ENCODE data around the gene ATMIN.

ATMIN gene

DNA sequence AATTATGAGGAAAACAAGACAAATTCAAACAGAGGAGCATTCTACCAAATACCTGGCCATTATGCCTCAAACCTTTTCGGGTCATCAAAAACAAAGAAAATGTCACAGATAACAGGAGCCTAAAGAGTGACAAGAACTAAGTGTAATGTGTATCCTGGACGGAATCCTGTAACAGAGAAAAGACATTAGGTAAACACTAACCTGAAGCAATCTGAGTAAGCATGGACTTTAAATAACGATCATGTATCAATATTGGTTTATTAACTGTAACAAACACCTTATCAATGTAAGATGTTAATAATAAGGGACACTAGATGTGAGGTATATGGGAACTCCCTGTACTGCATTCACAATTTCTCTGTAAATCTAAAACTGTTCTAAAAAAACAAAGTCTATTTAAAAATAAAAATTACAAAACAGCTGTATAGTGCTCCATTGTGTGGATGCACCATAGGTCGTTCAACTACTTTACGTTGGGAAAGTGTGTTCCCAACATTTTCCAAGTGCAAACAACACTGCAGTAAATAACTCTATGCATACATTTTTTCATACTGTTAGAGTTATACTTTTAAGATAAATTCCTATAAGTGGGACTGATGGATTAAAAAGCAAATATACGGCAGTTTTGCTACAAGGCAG, 43.7 kb upstream of the ATMIN start:
- no peak overlapping the region for H2AFZ ChIP-seq (ENCODE audit: low read length)
- no peaks in the 10 kb centered on the region for H3K9me3 ChIP-seq (ENCODE audit: insufficient read depth, low read depth, low read length)
- H3K4me1 ChIP-seq (ENCODE audit: insufficient read depth, low read length, poor library complexity, severe bottlenecking): peaks cover 8% of the 10 kb centered on the region
- H3K79me2 ChIP-seq (ENCODE audit: insufficient read depth, low read length): peaks cover 85% of the 10 kb centered on the region
- H3K36me3 ChIP-seq (ENCODE audit: insufficient read depth, low read length): peaks cover 28% of the 10 kb centered on the region; the same call in 1 of the 2 replicates
- H3K9me2 ChIP-seq (replicated peaks; ENCODE audit: low read depth, low read length): no peaks in the 10 kb centered on the region
- no peak overlapping the region for H3K4me2 ChIP-seq (ENCODE audit: low read depth, low read length, poor library complexity, severe bottlenecking)
- no peak overlapping the region for H3K4me3 ChIP-seq (ENCODE audit: low read length, poor library complexity, severe bottlenecking)
- H4K20me1 ChIP-seq (ENCODE audit: insufficient read depth, low read length, poor library complexity, severe bottlenecking): peaks cover 8% of the 10 kb centered on the region
- H3K9ac ChIP-seq (ENCODE audit: low read depth, low read length, poor library complexity, severe bottlenecking): no peak overlapping the region
- TF ChIP-seq EZH2phosphoT487 (IDR thresholded peaks at IDR 0.05; ENCODE audit: borderline replicate concordance): no peak
- TF ChIP-seq, protein P1, sequence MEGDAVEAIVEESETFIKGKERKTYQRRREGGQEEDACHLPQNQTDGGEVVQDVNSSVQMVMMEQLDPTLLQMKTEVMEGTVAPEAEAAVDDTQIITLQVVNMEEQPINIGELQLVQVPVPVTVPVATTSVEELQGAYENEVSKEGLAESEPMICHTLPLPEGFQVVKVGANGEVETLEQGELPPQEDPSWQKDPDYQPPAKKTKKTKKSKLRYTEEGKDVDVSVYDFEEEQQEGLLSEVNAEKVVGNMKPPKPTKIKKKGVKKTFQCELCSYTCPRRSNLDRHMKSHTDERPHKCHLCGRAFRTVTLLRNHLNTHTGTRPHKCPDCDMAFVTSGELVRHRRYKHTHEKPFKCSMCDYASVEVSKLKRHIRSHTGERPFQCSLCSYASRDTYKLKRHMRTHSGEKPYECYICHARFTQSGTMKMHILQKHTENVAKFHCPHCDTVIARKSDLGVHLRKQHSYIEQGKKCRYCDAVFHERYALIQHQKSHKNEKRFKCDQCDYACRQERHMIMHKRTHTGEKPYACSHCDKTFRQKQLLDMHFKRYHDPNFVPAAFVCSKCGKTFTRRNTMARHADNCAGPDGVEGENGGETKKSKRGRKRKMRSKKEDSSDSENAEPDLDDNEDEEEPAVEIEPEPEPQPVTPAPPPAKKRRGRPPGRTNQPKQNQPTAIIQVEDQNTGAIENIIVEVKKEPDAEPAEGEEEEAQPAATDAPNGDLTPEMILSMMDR (conservative IDR thresholded peaks at IDR 0.05; ENCODE audit: low read length): no peak
- no peaks in the 10 kb centered on the region for H3K27me3 ChIP-seq (ENCODE audit: insufficient read depth, low read length, poor library complexity, severe bottlenecking)
- no peaks in the 10 kb centered on the region for H3F3A ChIP-seq (ENCODE audit: low read depth)

DNA sequence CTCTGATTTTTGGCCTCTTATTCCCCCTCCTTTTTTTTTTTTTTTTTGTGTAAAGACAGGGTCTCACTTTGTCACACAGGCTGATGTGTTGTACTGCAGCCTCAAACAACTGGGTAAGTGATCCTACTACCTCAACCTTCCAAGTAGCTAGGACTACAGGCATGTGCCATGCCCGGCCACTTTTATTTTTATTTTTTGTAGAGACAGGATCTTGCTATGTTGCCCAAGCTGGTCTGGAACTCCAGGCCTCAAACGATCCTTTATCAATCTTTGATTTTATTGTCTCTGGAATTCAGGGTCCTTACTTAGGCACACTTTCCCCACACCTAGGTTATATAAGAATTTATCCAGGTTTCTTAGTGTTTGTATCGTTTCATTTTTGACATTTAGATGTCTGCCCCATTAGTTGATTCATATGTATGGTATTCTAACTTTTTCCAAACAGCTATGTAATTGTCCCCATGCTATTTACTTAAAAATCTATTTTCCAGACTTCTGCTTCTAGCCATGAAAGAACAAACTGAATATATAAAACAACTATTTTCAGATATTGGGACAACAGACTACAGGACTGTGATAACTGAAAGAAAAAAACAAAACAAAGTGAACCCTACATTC, 42.9 kb upstream of the ATMIN start:
- Histone ChIP-seq H3K9ac (ENCODE audit: low read depth, low read length, poor library complexity, severe bottlenecking) (no peak overlapping the region), H3K27me3 (ENCODE audit: insufficient read depth, low read length, poor library complexity, severe bottlenecking) (no peaks in the 10 kb centered on the region), H3K4me2 (ENCODE audit: low read depth, low read length, poor library complexity, severe bottlenecking) (no peak overlapping the region), H3K4me1 (ENCODE audit: insufficient read depth, low read length, poor library complexity, severe bottlenecking) (peaks cover 17% of the 10 kb centered on the region), H2AFZ (ENCODE audit: low read length) (no peak overlapping the region), H3K9me2 (replicated peaks; ENCODE audit: low read depth, low read length) (no peaks in the 10 kb centered on the region), H3K36me3 (ENCODE audit: insufficient read depth, low read length) (peaks cover 28% of the 10 kb centered on the region; the same call in 1 of the 2 replicates), H4K20me1 (ENCODE audit: insufficient read depth, low read length, poor library complexity, severe bottlenecking) (peaks cover 13% of the 10 kb centered on the region), H3K79me2 (ENCODE audit: insufficient read depth, low read length) (peaks cover 88% of the 10 kb centered on the region), H3K4me3 (ENCODE audit: low read length, poor library complexity, severe bottlenecking) (no peak overlapping the region), H3K9me3 (ENCODE audit: insufficient read depth, low read depth, low read length) (no peaks in the 10 kb centered on the region), H3F3A (ENCODE audit: low read depth) (no peaks in the 10 kb centered on the region)
- TF ChIP-seq, protein P1 (conservative IDR thresholded peaks at IDR 0.05; ENCODE audit: low read length): no peak
- TF ChIP-seq EZH2phosphoT487 (IDR thresholded peaks at IDR 0.05; ENCODE audit: borderline replicate concordance): no peak

DNA sequence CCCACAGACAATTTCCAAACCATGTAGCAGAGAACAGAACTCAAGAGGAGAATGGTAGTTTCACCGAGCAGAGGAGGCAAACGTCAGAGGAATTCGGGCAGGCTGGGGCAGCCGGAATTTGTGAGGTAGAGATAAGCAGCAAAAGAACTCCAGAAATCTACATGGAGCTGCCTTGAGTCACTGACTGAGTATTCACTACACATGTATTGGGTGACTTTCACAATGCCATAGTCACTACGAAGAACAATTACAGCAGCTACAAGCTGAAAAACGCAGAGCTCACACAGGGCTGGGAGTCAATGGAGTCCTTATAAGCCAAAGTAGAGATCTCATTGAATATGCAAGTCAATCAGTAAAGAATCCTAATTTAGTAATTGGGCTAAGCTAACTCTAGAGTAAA, 42.3 kb upstream of the ATMIN start:
- no peak overlapping the region for H2AFZ ChIP-seq (ENCODE audit: low read length)
- peaks cover 18% of the 10 kb centered on the region for H3K4me1 ChIP-seq (ENCODE audit: insufficient read depth, low read length, poor library complexity, severe bottlenecking)
- H3K27me3 ChIP-seq (ENCODE audit: insufficient read depth, low read length, poor library complexity, severe bottlenecking): no peaks in the 10 kb centered on the region
- H3K79me2 ChIP-seq (ENCODE audit: insufficient read depth, low read length): peaks cover 88% of the 10 kb centered on the region
- H3K9me2 ChIP-seq (replicated peaks; ENCODE audit: low read depth, low read length): no peaks in the 10 kb centered on the region
- H3K4me3 ChIP-seq (ENCODE audit: low read length, poor library complexity, severe bottlenecking): no peak overlapping the region
- peaks cover 28% of the 10 kb centered on the region; the same call in 1 of the 2 replicates for H3K36me3 ChIP-seq (ENCODE audit: insufficient read depth, low read length)
- H4K20me1 ChIP-seq (ENCODE audit: insufficient read depth, low read length, poor library complexity, severe bottlenecking): peaks cover 17% of the 10 kb centered on the region
- H3F3A ChIP-seq (ENCODE audit: low read depth): no peaks in the 10 kb centered on the region
- no peak overlapping the region for H3K9ac ChIP-seq (ENCODE audit: low read depth, low read length, poor library complexity, severe bottlenecking)
- no peak overlapping the region for H3K4me2 ChIP-seq (ENCODE audit: low read depth, low read length, poor library complexity, severe bottlenecking)
- no peaks in the 10 kb centered on the region for H3K9me3 ChIP-seq (ENCODE audit: insufficient read depth, low read depth, low read length)
- TF ChIP-seq EZH2phosphoT487 (IDR thresholded peaks at IDR 0.05; ENCODE audit: borderline replicate concordance): no peak
- TF ChIP-seq, protein P1 (conservative IDR thresholded peaks at IDR 0.05; ENCODE audit: low read length): no peak
